ENCODE data around the gene XCR1.
"Not testable (repeated sequence)": the region's sequence is repeated elsewhere in the genome, so short reads cannot be mapped to it uniquely, and the experiment has no call there.

Gene XCR1

DNA sequence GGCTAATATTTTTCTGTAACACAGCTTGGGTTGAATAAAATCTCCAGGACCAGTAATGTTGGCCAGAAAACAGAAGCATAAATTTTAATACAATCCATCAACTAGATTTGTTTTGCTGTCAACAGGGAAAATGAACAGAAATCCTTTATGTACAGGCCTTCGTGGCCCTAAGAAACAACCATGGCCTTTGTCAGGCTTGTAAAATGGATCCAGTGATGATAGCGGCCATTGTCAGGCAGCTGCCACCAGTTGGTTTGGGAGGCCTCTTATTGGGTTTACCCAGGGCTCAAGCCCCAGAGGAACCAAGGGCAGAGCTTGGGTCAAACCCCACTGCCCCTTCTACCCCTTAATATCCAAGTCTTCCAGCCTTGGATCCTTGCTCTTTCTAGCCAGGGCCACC, 26.1 kb downstream of the XCR1 start:
- DNase-seq, result no peak

DNA sequence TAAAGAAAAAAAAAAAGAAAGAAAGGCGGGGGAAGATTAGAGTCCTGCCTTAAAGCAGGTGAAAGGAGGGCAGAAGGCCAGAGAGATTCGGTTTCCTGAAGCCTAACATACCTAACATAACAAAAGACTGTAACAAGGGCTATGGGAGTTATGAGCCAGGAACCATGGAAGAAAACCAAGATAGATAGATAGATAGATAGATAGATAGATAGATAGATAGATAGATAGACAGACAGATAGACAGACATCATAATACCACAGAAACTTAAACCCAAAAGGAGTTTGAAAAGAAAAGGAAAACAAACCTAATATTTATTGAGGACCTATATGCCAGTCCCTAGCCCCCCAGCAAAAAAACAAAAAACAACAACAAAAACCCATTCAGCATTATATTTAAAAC, 29.3 kb downstream of the XCR1 start:
- no peak for DNase-seq

DNA sequence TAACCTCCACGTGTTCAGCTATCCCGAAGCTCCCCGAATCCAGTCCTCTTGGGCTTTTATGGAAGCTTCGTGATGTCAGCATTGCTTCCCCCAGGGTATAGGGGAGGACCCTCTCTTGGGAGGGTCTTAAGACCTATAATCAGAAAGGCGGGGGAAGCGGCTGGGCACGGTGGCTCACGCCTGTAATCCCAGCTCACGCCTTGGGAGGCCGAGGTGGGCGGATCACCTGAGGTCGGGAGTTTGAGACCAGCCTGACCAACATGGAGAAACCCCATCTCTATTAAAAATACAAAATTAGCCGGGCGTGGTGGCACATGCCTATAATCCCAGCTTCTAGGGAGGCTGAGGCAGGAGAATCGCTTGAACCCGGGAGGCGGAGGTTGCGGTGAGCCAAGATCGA, 29.8 kb downstream of the XCR1 start:
- not testable (repeated sequence) for DNase-seq

DNA sequence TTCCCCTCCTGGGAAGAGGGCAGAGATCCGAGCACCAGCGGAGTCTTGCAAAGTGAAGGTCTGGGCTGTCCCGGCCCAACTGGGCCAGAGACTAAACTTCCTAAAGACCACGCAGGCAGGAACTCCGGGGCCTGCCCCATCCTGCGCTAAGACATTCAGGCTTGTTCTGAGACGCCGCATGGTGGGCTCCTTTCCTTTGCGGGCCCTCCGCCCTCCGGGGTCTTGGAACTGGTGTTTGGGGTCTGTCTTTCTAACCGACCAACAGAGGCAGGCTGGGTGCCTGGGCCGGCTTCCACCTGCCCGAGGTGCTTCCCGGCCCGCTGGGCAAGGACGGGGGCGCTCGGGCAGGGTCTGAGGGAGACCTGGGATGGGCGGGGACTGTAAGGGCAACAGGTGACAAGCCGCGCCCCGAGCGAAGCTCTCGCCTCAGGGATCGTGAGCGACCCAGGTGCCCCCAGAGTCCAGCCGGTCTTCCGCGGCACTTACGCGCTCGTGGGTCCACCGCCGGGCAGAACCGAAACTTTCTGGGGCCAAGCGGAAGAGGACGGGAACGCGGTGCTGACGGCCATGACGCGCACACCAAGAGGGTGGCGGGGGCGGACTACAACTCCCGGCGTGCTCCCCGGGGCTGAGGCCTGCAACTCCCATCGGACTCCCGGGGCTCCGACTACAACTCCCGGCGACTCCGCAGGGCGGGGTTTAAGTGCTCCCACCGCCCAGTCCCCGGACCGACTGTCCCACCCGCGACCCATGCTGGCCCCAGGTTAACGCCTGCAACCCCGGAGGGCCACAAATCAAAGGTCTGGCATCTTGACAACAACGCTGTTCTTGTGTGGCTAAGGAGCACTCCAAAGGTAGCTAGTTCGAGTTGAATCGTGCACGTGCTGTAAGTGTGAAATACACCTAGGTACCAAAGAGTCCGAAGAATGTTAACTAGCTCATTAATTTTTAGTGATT, 31.8 kb downstream of the XCR1 start, which contains the start of gene FYCO1:
FYCO1 (minus strand) TSS at position 589 of the 957 bp plus-strand sequence. CDS start 10,914 bp downstream, outside the sequence.
- peak; percentile 96 to 98 (median 97) for DNase-seq

DNA sequence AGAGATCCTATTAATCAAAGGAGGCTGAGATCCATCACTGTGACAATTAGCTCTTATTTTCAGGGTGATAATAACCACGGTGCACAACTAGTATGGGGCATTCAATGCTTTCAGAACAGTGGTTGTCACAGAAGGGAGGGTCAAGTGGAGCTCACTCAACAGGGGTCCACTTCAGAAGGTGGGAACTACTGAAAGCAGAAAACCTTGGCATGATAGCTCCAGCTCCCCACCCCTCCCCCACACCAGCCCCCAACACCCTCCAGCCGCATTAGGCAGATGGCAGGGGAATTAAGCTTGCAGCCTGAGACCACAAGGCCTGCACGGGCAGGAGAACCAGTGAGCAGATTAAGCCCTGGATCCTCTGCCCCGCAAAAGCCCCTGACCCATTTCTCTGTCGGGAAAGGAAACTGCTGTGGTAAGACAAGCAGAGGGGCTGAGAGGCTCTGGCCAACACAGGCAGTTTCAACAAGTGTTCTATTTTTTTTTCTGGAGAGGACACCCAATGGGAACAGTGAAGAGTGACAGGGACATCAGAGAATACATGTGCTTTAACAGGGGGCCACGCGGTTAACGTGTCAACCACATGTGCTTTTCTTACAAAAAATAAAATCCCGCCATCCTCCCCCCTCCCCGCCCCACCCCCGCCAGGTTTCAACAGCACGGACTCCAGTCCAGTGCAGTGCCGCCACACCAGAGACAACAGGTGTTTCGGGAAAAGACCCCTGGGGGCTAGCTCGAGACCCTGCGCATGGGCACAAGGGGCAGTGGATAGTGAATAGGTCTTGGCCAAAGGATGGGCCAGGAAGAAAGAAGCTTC, 32.7 kb downstream of the XCR1 start:
- peak in 1 of 3 donors; percentile 40 for DNase-seq

DNA sequence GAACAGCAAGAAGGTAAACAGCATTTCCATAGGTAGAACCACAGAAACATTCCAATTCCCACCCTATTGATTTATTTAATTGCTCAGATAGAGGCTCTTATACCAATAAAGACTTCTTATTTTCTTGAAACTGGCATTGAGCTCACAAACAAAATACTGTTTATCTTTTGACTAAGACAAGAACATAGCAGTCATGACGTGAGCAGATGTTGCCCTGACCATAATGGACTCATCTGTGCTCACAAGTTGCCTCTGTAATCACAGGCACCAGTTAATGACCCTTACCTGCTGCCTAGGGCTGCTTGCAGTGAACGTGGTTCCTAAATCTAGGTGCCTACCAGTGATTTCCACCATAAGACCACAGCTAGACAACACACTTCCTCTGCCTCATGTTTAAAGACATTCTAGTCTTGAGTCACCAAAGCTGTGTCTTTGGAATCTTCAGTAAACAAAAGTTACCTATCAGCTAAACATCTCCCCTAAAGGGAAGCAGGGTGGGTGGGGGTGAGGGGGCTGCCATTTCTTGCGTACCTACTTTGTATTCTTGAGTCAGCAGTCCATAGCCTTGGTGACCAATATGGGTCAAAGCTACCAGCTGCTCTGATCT, 33.8 kb downstream of the XCR1 start:
- DNase-seq, result no peak

DNA sequence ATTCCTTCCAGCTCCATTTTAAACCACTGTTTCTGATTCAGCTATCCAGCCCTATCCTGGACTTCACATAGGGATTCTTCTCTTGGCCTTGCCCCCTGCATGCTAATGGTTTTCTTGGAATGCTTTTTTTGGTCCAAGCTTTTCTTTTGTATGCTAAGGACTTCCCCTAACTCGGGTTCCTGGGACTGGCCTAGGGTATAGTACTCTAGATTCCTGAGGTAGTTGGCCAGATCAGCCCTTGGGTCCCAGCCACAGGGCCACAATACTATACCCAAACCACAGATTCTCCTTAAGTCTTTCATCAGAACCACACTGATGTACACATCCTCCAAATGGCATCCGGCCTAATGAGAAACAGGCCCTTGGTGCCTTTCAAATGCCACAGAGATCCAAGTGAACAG, 34.5 kb downstream of the XCR1 start:
- DNase-seq, result no peak

DNA sequence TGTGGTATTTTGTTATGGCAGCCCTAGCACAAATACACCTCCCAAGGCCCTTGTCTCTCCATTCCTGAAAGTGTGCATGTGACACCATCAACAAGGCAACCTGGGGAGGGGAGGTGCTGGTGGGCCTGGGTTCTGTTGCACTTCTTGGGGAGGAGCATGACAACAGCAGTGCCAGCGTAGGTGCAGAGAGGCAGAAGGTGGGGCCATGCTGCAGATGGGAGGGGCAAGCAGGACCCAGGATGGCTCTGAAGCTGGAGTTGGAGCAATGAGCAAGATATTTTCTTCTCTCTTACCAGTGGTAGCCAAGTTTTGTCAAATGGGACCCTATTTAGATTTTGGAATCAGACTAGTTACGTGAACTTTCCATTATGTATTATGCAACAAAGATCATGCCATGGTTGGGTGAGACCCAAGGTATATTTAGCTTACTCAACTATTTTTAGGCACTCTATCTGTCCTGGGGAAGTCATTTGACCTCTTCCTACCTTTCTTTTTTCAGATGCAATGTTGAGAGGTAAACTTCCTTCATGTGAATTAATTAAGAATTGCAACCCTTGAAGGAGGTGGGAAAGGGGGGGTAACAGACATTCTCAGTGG, 35.1 kb downstream of the XCR1 start:
- DNase-seq, result no peak

DNA sequence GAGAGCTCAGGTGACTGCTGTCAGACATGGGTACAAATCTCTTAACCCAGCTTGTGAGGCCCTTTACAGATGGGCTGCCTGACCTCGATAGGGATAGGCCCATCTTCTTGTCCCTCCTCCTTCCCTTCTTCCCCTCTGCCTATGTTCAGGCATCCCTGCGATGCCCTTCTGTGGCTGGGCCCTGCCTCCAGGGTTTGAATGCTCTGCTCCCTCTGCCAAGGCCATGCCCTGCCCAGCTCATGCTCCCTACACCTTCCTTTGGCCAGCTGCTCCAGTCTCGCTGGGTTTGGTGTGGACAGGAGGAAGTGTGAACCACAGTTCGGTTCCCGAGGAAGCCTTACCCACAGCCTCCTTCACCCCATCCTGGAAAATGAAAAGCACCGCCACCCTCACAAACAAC, 35.9 kb downstream of the XCR1 start:
- no peak for DNase-seq

DNA sequence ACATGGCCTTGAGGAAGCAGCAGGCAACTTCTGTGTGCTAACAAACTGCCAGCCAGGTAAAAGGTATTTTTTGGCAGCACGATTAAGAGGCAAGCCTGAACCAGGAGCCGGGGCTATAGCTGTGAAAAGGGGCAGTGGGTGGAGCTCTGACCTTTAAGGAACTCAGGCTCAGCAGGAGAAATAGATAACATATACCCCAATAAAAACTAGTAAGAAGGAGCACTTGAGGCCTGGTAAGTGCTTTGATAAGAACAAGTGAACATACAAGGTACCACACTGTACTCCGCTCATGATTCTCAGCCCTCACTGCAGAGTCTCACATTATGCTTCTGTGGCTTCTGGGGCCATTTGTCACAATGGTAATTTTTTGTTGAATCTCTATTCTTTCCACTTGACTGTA, 37.1 kb downstream of the XCR1 start:
- DNase-seq, result no peak

DNA sequence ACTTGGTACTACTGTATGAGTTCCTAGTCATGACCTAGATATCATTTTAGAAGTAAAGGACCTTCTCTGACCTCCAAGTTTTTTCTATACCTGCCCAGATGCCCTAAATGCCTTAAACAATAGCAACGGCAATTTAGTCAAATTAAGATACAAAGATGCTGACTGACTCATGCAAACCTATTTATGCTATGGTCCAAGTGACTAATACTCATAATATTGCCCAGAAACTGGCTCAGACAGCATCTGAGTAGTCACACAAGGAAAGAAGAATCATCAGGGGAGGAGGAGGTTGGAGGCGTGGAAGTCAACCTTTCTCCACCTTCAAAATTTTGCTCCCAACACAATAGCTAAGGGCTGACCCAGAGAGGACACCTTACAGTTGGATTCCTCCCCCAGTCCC, 38.5 kb downstream of the XCR1 start:
- DNase-seq, result peak; percentile 27 to 72 (median 66)

DNA sequence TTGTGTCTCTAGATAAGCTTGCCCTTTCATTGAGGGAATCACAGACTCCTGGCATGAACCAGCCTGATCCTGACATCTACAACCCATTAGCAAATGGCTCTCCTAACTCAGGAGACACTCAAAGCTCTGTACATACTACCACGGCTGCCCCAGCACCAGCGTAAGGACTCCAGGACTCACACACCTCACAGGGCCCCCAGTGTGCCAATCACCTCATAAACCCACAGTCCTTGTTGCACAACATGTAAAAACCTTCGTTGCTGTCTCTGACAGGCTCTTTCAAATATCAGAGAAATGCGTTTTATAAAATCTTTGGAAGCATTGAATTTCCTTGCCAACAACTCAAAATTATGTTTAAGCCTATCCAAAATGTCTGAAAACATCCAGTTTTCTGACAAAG, 38.9 kb downstream of the XCR1 start:
- DNase-seq, result no peak

DNA sequence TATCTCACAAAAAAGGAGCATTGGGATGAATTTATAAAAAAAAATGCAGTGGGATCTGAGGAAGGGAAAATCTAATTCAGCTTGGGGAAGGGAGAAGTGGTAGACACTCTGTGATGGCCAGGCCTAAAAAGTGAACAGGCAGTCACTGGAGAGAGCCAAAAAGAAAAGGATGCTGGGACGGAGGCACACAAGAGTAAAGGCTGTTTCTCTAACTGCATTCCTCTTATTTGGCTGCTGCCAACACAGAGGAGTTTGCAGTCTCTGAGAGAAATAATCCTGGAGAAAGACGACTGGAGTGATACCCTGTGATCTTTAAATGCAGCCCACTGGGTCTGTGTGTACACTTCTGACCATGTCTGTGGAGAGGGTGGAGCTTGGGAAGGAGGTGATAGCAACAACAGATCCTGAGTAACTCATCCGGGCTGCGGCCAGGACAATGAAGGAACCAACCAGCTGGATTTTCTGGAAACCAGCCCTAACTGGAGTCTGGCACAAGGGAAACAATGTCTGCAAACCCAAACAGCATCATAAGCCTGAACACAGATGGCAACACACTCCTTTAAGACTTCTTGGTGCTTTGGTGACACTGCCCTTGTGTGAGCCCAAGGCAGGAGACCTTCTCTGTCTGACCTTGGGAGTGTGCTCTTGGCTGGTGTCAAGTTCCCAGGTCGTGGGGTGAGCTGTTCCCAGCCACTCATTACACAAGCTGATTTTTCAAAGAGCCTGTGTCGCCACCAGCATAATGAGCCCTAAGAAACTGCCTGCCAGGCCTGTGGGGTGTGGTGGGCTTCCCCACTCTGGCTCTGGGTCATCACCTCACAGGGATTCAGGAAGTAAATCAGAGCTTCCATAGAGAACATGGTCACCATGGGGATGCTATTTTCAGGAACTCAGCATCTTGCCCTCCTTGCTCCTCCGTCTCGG, 39.7 kb downstream of the XCR1 start:
- peak; percentile 39 to 53 (median 42) for DNase-seq

DNA sequence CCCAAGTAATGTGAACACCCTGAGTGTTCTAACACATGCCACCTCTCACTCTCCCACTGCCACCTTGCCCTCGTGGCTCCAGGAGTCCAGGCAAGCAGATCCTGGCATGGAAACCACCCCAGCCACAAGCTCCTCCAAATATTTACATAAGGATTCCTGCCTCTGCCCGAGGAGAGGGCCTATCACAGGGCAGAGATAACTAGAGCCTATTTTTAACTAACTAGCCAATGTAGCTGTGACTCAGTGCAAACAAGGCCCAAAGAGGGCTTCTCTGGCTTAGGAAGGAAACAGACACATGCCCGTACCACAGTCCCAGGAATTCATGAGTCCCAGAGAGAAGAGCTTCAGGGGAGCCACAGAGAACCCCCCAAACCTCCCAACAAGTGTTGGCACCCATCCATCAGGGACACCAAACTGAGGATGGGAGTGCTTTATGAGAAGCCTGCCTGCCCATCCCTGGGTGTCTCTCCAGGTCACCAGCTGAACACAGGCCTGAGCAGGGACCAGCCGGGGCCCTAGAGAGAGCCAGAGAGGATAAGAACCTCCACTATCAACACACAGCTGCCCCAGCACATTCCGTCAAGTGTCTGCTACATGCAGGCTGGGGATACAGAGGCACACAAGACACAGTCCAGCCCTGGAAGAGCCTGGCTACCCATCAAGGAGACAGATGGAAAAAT, 40.8 kb downstream of the XCR1 start:
- DNase-seq, result no peak

DNA sequence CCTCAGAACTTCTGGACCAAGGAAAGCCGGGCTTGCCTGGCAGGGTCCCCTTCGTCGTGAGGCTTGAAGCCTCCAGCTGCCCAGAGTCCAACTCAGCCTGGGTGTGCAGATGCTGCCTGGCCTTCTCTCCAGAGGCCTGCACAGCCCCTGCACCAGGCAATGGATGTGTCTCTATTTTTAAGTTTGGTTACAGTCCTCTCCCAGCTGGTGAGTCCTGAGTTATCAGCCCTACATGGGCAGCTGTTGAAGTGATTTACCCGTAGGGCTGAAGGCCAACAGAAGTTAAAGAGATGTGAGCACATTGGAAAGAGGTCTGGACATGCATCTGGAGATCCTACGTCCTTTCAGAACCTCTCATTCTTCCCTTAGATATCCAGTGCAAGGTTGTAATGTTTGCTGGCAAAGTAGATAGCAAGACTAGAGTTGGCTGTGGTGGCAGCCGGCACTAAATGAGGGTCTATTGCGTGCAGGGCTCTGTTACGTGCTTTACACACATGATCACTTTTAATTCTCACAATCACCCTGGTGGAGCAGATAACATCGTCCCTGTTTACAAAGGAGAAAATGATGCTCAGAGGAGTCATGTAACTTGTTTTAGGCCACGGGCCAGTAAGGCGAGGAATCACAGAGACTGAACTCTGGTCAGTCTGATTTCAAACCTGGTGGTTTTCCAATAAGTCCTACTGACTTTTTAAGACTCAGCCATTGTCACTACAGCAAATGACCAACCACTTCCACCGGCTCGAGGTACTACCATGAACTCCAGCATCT, 41.6 kb downstream of the XCR1 start:
- no peak for DNase-seq

DNA sequence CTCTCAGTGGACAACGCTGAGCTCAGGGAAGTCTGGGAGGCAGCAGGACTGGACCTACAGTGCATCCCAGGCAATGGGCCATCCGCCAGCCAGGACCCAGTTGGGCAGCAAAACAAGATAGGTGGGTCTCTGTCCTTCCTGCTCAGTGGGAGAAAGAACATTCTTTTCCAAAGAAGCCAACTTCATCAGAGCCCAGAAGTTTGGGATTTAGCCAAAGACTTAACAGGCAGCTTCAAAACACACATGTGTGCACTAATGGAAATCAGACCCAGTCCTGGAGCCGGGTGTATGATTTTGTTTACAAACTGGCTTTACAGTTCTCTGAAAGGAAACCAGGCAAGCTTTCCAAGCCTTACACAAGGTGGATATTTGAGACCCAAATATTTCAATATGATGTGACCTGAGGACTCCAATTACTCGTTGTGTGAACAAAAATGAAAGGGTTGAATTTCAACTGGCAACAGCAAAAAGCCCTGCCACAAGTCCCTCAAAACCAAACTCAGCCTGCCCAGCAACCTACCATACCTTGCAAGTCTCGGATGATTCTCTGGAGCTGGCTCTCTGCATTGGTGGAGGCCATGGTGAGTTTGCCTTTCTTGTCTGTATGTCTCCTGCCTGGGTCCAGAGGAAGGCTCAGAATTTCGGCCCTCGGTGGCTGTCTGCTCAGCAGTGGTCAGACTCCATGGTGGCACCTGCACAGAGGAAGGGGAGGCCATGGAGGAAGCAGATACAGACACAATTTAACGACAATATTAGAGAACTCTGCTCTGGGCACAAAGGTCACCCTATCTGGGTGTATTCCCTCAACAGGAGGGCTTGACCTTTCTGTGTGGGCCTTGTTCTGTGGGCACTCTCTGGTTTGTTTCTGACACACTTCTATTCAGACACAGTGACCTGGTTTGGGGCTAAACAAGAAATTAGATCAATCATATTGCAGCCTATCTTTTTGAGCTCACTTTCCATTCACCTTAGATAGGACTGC, 42.7 kb downstream of the XCR1 start:
- no peak for DNase-seq

DNA sequence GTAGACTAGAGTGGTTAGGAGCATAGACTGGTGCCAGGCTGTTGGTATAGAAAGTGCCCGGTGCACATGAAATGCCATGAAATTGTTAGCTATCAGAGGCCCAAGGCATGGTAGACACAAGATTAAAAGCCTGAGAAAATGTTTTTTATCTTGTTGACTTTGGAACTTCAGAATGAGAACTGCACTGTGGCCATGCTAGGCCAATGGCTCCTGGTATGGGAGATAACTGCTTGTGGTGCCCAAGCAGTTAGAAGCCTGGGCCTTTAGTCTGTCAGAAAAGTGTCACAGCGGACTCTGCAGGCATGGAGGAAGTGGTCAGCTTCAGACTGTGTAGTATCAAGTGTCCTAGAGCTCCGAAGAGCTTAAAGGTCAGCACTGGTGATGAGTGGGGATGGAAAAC, 43.5 kb downstream of the XCR1 start:
- DNase-seq, result no peak

DNA sequence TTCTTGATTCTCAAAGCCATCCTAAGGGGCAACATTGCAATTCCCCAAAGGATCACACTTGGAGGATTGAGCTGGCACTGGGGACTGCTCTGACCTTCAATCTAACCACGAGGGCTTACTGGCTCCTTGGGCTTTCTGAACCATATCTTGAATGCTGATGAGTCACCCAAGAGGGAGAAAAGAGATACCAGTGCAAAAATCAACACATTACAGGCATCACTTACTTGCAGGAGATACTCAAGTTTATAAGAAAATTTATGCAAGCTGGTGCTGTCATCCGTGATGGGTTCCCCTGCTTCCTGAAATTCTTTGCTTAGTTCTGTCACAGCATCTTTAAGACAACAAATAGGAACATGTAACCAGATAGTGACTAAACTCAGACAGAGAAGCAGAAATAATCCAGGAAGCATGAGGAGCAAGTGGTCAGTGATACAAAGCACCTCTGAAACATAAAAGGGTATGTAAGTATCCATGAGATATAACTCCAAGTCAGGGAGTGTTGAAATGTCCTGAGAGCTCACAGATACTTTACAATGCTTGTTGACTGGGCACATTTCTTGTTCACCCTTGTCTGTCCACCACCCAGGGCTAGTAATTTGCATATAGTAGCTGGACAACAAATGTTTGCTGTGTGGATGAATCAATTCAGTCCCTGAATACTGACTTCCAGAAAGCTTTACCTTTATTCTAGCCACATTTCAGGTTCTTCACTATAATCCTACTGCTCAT, 45.8 kb downstream of the XCR1 start:
- DNase-seq, result peak in 2 of 3 donors; percentile 30 to 39

Data from suppressor macrophage treated with lipopolysaccharide for 1 hour (primary cell).